ENCODE measurements around the gene TMEM151B. TPM values are rescaled to one million over a fixed set of nuclear protein-coding genes. Genes with fewer than 3 reads are reported as not detected.

The TMEM151B gene
- total and polyA plus RNA-seq, 9 of the 15 experiments (the other 6 are each of a cell fraction or from before 2014, with no cell fraction given) = not detected

GRCh38 chr6:44245912-44246662, 24.2 kb upstream of the TMEM151B start (continued):
- TF ChIP-seq KLF1 (tag; IDR thresholded peaks at IDR 0.05) (no peak), ZFX (CRISPR knock-in tag; IDR thresholded peaks at IDR 0.05) (peak; percentile 56; the same call in 1 of the 2 replicates), HMGN3 (IDR thresholded peaks at IDR 0.05; ENCODE audit: borderline replicate concordance, extremely low read depth, insufficient read length, low read depth, low read length) (peak; percentile 97), ELF2 (CRISPR knock-in tag; IDR thresholded peaks at IDR 0.05) (no peak), PHB (CRISPR knock-in tag; IDR thresholded peaks at IDR 0.05) (no peak), ZKSCAN1 (IDR thresholded peaks at IDR 0.05; ENCODE audit: low read depth, low read length) (0 out of 2 replicates have a peak, but pooled peaks have one; percentile 53), SUPT5H (IDR thresholded peaks at IDR 0.05) (no peak)
- TF ChIP-seq, protein P1, sequence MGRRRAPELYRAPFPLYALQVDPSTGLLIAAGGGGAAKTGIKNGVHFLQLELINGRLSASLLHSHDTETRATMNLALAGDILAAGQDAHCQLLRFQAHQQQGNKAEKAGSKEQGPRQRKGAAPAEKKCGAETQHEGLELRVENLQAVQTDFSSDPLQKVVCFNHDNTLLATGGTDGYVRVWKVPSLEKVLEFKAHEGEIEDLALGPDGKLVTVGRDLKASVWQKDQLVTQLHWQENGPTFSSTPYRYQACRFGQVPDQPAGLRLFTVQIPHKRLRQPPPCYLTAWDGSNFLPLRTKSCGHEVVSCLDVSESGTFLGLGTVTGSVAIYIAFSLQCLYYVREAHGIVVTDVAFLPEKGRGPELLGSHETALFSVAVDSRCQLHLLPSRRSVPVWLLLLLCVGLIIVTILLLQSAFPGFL (CRISPR knock-in tag; IDR thresholded peaks at IDR 0.05) = no peak
- TF ChIP-seq, protein P2, sequence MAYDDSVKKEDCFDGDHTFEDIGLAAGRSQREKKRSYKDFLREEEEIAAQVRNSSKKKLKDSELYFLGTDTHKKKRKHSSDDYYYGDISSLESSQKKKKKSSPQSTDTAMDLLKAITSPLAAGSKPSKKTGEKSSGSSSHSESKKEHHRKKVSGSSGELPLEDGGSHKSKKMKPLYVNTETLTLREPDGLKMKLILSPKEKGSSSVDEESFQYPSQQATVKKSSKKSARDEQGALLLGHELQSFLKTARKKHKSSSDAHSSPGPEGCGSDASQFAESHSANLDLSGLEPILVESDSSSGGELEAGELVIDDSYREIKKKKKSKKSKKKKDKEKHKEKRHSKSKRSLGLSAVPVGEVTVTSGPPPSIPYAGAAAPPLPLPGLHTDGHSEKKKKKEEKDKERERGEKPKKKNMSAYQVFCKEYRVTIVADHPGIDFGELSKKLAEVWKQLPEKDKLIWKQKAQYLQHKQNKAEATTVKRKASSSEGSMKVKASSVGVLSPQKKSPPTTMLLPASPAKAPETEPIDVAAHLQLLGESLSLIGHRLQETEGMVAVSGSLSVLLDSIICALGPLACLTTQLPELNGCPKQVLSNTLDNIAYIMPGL (CRISPR knock-in tag; IDR thresholded peaks at IDR 0.05) = no peak
- TF ChIP-seq, protein P3, sequence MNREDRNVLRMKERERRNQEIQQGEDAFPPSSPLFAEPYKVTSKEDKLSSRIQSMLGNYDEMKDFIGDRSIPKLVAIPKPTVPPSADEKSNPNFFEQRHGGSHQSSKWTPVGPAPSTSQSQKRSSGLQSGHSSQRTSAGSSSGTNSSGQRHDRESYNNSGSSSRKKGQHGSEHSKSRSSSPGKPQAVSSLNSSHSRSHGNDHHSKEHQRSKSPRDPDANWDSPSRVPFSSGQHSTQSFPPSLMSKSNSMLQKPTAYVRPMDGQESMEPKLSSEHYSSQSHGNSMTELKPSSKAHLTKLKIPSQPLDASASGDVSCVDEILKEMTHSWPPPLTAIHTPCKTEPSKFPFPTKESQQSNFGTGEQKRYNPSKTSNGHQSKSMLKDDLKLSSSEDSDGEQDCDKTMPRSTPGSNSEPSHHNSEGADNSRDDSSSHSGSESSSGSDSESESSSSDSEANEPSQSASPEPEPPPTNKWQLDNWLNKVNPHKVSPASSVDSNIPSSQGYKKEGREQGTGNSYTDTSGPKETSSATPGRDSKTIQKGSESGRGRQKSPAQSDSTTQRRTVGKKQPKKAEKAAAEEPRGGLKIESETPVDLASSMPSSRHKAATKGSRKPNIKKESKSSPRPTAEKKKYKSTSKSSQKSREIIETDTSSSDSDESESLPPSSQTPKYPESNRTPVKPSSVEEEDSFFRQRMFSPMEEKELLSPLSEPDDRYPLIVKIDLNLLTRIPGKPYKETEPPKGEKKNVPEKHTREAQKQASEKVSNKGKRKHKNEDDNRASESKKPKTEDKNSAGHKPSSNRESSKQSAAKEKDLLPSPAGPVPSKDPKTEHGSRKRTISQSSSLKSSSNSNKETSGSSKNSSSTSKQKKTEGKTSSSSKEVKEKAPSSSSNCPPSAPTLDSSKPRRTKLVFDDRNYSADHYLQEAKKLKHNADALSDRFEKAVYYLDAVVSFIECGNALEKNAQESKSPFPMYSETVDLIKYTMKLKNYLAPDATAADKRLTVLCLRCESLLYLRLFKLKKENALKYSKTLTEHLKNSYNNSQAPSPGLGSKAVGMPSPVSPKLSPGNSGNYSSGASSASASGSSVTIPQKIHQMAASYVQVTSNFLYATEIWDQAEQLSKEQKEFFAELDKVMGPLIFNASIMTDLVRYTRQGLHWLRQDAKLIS (CRISPR knock-in tag; IDR thresholded peaks at IDR 0.05) = no peak; the same call in 1 of the 2 replicates
- TF ChIP-seq, protein P4, sequence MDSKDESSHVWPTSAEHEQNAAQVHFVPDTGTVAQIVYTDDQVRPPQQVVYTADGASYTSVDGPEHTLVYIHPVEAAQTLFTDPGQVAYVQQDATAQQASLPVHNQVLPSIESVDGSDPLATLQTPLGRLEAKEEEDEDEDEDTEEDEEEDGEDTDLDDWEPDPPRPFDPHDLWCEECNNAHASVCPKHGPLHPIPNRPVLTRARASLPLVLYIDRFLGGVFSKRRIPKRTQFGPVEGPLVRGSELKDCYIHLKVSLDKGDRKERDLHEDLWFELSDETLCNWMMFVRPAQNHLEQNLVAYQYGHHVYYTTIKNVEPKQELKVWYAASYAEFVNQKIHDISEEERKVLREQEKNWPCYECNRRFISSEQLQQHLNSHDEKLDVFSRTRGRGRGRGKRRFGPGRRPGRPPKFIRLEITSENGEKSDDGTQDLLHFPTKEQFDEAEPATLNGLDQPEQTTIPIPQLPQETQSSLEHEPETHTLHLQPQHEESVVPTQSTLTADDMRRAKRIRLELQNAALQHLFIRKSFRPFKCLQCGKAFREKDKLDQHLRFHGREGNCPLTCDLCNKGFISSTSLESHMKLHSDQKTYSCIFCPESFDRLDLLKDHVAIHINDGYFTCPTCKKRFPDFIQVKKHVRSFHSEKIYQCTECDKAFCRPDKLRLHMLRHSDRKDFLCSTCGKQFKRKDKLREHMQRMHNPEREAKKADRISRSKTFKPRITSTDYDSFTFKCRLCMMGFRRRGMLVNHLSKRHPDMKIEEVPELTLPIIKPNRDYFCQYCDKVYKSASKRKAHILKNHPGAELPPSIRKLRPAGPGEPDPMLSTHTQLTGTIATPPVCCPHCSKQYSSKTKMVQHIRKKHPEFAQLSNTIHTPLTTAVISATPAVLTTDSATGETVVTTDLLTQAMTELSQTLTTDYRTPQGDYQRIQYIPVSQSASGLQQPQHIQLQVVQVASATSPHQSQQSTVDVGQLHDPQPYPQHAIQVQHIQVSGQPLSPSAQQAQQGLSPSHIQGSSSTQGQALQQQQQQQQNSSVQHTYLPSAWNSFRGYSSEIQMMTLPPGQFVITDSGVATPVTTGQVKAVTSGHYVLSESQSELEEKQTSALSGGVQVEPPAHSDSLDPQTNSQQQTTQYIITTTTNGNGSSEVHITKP (IDR thresholded peaks at IDR 0.05; ENCODE audit: partially characterized antibody) = no peak
- TF ChIP-seq, protein P5, sequence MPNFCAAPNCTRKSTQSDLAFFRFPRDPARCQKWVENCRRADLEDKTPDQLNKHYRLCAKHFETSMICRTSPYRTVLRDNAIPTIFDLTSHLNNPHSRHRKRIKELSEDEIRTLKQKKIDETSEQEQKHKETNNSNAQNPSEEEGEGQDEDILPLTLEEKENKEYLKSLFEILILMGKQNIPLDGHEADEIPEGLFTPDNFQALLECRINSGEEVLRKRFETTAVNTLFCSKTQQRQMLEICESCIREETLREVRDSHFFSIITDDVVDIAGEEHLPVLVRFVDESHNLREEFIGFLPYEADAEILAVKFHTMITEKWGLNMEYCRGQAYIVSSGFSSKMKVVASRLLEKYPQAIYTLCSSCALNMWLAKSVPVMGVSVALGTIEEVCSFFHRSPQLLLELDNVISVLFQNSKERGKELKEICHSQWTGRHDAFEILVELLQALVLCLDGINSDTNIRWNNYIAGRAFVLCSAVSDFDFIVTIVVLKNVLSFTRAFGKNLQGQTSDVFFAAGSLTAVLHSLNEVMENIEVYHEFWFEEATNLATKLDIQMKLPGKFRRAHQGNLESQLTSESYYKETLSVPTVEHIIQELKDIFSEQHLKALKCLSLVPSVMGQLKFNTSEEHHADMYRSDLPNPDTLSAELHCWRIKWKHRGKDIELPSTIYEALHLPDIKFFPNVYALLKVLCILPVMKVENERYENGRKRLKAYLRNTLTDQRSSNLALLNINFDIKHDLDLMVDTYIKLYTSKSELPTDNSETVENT (CRISPR knock-in tag; IDR thresholded peaks at IDR 0.05) = no peak

Data from K562 (cell line).